Keratinocyte (primary cell): ENCODE results near the gene C1orf35. TPM values are rescaled to one million over a fixed set of nuclear protein-coding genes. Genes with fewer than 3 reads are reported as not detected.
A peak's percentile ranks its signal among the peaks of the same experiment; 100 is the strongest.

Source experiments
- DNase-seq: peaks from one replicate; pipeline ENCODE4 v3.0.0-alpha.2; 2011; ENCODE audit warnings: low read depth, missing footprints, low spot score
- FAIRE-seq: peaks from 2 replicates; lab custom pipeline; 2011; peaks lifted over from hg19 to GRCh38; lab: Jason Lieb, UNC
- H2AFZ ChIP-seq: 2 replicates; pipeline ENCODE4 v1.6.0; 2012; ENCODE audit warnings: low read length, control low read depth, inconsistent platforms; ENCODE audit not compliant: control insufficient read depth
- H3K27ac ChIP-seq: 2 replicates; pipeline ENCODE4 v1.5.1; 2011; ENCODE audit warnings: low read length; ENCODE audit not compliant: control insufficient read depth, insufficient read depth
- H3K27me3 ChIP-seq: 3 replicates; pipeline ENCODE4 v1.6.0; 2011; ENCODE audit warnings: low read length; ENCODE audit not compliant: control insufficient read depth, insufficient read depth; ENCODE audit errors: extremely low read depth
- H3K36me3 ChIP-seq, 2 experiments: 2 replicates in 1 of 2; 3 replicates in 1 of 2; pipeline ENCODE4 v1.5.1; 2011; ENCODE audit warnings: low read length in 2 of 2, mild to moderate bottlenecking in 1 of 2; ENCODE audit not compliant: control insufficient read depth in 2 of 2, insufficient read depth in 2 of 2; ENCODE audit errors: extremely low read depth in 1 of 2
- H3K4me1 ChIP-seq: 3 replicates; pipeline ENCODE4 v1.5.1; 2011; ENCODE audit warnings: low read length; ENCODE audit not compliant: control insufficient read depth, insufficient read depth; ENCODE audit errors: extremely low read depth
- H3K4me2 ChIP-seq: 3 replicates; pipeline ENCODE4 v1.6.0; 2011; ENCODE audit warnings: low read depth, low read length; ENCODE audit not compliant: control insufficient read depth, insufficient read depth; ENCODE audit errors: extremely low read depth
- H3K4me3 ChIP-seq, 3 experiments: fragments of 200-600 bp in 1 of 3; sonication (generic) in 1 of 3; 2 replicates in 2 of 3; 3 replicates in 1 of 3; pipeline ENCODE4 v1.5.1; 2011 to 2016; ENCODE audit warnings: low read length in 3 of 3, mild to moderate bottlenecking in 3 of 3, control low read depth in 2 of 3, inconsistent platforms in 1 of 3, low read depth in 1 of 3, mixed read lengths in 1 of 3, mixed run types in 1 of 3, moderate library complexity in 1 of 3; ENCODE audit not compliant: control insufficient read depth in 2 of 3, insufficient read depth in 2 of 3; ENCODE audit errors: extremely low read depth in 1 of 3
- H3K79me2 ChIP-seq: 2 replicates; pipeline ENCODE4 v1.6.0; 2012; ENCODE audit warnings: low read length; ENCODE audit not compliant: control insufficient read depth, insufficient read depth
- H3K9ac ChIP-seq: 3 replicates; pipeline ENCODE4 v1.6.0; 2011; ENCODE audit warnings: low read length; ENCODE audit not compliant: control insufficient read depth, insufficient read depth; ENCODE audit errors: extremely low read depth
- H3K9me1 ChIP-seq: 3 replicates; pipeline ENCODE4 v1.6.0; 2011; ENCODE audit warnings: low read length; ENCODE audit not compliant: control insufficient read depth, insufficient read depth; ENCODE audit errors: extremely low read depth
- H3K9me3 ChIP-seq: 2 replicates; pipeline ENCODE4 v1.5.1; 2012; ENCODE audit warnings: low read depth, low read length; ENCODE audit not compliant: control insufficient read depth
- H4K20me1 ChIP-seq: 3 replicates; pipeline ENCODE4 v1.6.0; 2011; ENCODE audit warnings: low read length; ENCODE audit not compliant: control insufficient read depth, insufficient read depth; ENCODE audit errors: extremely low read depth
- EZH2 ChIP-seq: IDR thresholded peaks from one replicate; pipeline ENCODE4 v1.6.1; 2012; ENCODE audit warnings: inconsistent platforms, mild to moderate bottlenecking, low read length, moderate library complexity
- dilution Hi-C: fragments of 300-500 bp; cut with MboI; formaldehyde crosslinking; loops from one replicate; pipeline ENCODE4 v1.7.0; 2020; ENCODE audit warnings: low sequenced_read_pairs; ENCODE audit not compliant: extremely low pct_ligation_motif_present
- polyA plus RNA-seq, 5 experiments: library from polyadenylated mRNA; depleted of rRNA in 3 of 5; stranded (reverse) in 3 of 5; stranded (forward) in 1 of 5; unstranded in 1 of 5; fragments of >200 nt; gene quantifications; 1 replicate in 1 of 5; 2 replicates in 3 of 5; 3 replicates in 1 of 5; pipeline versions ENCODE4 v1.2.1 to v1.2.3, GENCODE V29; 2011 to 2012; ENCODE audit warnings: missing spikeins in 2 of 5, low read depth in 1 of 5, low replicate concordance in 1 of 5
- TF ChIP-seq, protein P1 (sequence below), 3 experiments: IDR thresholded peaks in 1 of 3; conservative IDR thresholded peaks in 1 of 3; optimal IDR thresholded peaks in 1 of 3; 2 replicates in 2 of 3; 3 replicates in 1 of 3; pipeline versions ENCODE3 to v1.5.1; 2011; ENCODE audit warnings: low read length in 3 of 3, mild to moderate bottlenecking in 3 of 3, moderate library complexity in 2 of 3, control low read depth in 1 of 3, inconsistent platforms in 1 of 3; ENCODE audit not compliant: insufficient read depth in 2 of 3; ENCODE audit errors: extremely low read depth in 1 of 3

Gene C1orf35
- polyA plus RNA-seq, 1 donor (not counting 4 experiments of a cell fraction or from before 2014, with no cell fraction given), result 8.2 TPM

DNA sequence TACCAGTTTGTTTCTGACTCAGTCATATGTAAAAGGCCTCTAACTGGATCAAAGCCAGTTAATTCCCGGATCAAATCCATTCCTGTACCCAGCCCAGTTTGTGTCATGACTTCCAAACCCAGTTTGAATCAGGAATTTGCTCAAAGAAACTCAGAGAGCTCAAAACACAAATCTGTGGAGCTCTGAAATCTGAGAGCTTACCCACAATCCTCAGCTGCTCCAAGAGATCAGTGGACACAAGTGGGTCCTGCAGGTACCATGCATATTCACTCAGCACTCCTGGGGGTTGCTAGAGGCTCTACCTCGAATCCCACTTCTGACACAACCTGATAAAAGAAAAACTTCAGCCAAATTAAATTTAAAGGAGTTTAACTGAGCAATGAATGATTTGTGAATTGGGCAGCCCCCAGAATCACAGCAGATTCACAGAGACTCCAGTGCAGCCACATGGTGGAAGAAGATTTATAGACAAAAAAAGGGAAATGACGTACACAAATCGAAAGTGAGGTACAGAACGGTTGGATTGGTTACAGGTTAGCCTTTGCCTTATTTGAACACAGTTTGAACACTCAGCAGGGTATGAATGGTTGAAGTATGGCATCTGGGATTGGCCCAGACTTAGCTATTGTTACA, 17.8 kb upstream of the C1orf35 start:
- peak; percentile 81 for FAIRE-seq
- no peaks in the 10 kb centered on the region for H3K27me3 ChIP-seq
- H3K9me3 ChIP-seq, result no peaks in the 10 kb centered on the region
- peak overlapping the region; percentile 77 for H3K27ac ChIP-seq
- DNase-seq, result no peak
- H2AFZ ChIP-seq, result peak overlapping the region; percentile 61
- H3K9ac ChIP-seq, result peak overlapping the region; percentile 67
- H3K4me2 ChIP-seq, result peak overlapping the region; percentile 90
- peaks cover 22% of the 10 kb centered on the region for H3K4me1 ChIP-seq
- H3K36me3 ChIP-seq, result no peaks in the 10 kb centered on the region
- dilution Hi-C loops, result no loop called here
- H3K4me3 ChIP-seq, result peak overlapping the region; percentile 36 to 57 (median 41)
- no peak for TF ChIP-seq EZH2
- TF ChIP-seq, protein P1, sequence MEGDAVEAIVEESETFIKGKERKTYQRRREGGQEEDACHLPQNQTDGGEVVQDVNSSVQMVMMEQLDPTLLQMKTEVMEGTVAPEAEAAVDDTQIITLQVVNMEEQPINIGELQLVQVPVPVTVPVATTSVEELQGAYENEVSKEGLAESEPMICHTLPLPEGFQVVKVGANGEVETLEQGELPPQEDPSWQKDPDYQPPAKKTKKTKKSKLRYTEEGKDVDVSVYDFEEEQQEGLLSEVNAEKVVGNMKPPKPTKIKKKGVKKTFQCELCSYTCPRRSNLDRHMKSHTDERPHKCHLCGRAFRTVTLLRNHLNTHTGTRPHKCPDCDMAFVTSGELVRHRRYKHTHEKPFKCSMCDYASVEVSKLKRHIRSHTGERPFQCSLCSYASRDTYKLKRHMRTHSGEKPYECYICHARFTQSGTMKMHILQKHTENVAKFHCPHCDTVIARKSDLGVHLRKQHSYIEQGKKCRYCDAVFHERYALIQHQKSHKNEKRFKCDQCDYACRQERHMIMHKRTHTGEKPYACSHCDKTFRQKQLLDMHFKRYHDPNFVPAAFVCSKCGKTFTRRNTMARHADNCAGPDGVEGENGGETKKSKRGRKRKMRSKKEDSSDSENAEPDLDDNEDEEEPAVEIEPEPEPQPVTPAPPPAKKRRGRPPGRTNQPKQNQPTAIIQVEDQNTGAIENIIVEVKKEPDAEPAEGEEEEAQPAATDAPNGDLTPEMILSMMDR (optimal IDR thresholded peaks at IDR 0.05 in 1 of 3, IDR thresholded peaks at IDR 0.05 in 1 of 3, conservative IDR thresholded peaks at IDR 0.05 in 1 of 3; ENCODE audit: extremely low read depth in 1 of 3, insufficient read depth in 2 of 3, low read length in 3 of 3), result peak in 2 of 3 experiments; percentile 5 to 11
- H3K9me1 ChIP-seq, result no peaks in the 10 kb centered on the region
- H3K79me2 ChIP-seq, result peaks cover 13% of the 10 kb centered on the region
- H4K20me1 ChIP-seq, result no peaks in the 10 kb centered on the region

DNA sequence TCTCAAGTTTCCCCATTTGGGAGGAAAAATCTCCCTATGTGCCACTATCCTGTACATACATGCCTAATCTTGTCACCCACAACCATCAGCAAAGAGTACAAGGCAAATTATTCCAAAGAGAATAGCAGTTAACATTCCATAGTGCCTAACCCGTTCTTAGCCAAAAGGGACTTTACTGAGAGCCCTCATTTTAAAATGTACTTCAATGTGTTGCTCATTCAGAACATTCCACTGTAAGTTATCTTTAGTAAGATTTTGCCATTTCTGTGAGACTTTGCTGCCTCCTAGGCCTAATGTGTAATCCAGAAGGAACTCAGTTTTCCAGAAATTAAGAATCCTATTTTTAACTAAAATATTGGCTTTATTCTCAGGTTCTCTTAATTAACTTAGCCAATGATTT, 17.2 kb upstream of the C1orf35 start:
- TF ChIP-seq, protein P1 (optimal IDR thresholded peaks at IDR 0.05 in 1 of 3, IDR thresholded peaks at IDR 0.05 in 1 of 3, conservative IDR thresholded peaks at IDR 0.05 in 1 of 3; ENCODE audit: extremely low read depth in 1 of 3, insufficient read depth in 2 of 3, low read length in 3 of 3), result no peak
- TF ChIP-seq EZH2, result no peak
- dilution Hi-C loops, result no loop called here
- FAIRE-seq, result peak; percentile 83
- peaks cover 13% of the 10 kb centered on the region for H3K79me2 ChIP-seq
- peak overlapping the region; percentile 90 for H3K4me2 ChIP-seq
- DNase-seq, result no peak
- H3K36me3 ChIP-seq, result no peaks in the 10 kb centered on the region
- no peaks in the 10 kb centered on the region for H3K9me1 ChIP-seq
- H3K9ac ChIP-seq, result peak overlapping the region; percentile 67
- peak overlapping the region; percentile 79 for H2AFZ ChIP-seq
- no peaks in the 10 kb centered on the region for H3K9me3 ChIP-seq
- peaks cover 22% of the 10 kb centered on the region for H3K4me1 ChIP-seq
- no peaks in the 10 kb centered on the region for H4K20me1 ChIP-seq
- peak overlapping the region; percentile 36 to 61 (median 57) for H3K4me3 ChIP-seq
- no peaks in the 10 kb centered on the region for H3K27me3 ChIP-seq
- peak overlapping the region; percentile 77 for H3K27ac ChIP-seq
